ENCODE measurements around the gene DGKB.

Gene DGKB

GRCh38 chr7:14576578-14576977, 326.0 kb downstream of the DGKB start:
- no peak for TF ChIP-seq CTCF (IDR thresholded peaks at IDR 0.05; ENCODE audit: extremely low read depth, missing control alignments)
- no peak for DNase-seq (ENCODE audit: low spot score)

DNA sequence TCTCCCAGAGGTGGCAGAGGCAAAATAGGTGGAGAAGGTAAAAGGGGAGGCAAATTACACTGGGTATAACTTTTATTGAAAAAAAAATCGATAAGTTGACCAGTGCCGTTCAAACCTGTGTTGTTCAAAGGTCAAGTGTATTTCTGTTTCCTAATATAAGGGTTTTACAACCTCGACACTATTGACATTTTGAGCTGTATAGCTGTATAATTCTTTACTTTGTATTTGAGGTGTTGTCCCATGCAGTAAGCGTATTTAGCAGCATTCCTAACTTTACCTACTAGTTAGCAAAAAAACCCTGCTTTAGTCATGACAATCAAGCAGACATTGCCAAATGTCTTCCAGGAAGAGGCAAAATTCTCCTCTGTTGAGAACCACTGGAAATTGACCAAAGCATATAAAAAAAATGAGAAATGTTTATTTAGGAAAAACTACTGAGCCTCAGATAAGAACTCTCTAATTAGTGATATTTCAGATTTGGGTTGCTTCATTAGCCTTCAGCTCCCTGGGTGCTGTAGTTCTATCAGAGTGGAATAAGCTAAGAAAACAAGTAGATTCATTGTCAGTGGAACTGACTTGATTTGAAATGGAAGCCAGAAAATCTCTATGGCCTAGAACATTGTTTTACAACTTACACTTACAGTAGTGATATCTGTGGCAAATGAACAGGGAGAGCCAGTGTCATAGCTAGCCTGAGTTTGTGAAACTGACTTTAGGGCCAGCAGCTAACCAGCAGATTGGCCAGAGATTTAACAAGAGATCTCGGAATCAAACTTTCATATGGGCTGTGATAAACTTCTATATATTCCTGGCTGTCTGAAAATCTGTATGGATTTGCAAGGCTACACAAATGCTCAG, 331.6 kb downstream of the DGKB start:
- DNase-seq (ENCODE audit: low spot score), result no peak
- no peak for TF ChIP-seq CTCF (IDR thresholded peaks at IDR 0.05; ENCODE audit: extremely low read depth, missing control alignments)

DNA sequence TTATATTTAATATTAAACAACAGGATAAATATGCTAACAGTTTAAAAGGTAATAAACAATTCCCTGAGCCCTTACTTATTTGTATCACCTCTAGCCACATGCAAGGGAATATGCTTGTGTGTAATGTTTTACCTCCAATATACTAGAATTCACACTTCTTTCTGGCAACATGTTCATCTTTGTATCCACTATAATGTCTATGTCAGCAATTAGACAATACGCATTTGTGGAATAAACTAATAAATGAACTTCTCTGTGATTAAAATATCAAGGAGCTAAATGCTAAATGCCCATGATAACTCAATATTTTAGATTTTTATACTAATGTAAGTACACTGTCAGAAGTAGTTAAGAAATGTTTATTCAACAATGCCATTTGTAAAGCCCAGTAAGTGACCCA, 350.5 kb downstream of the DGKB start:
- no peak for DNase-seq (ENCODE audit: low spot score)
- no peak for TF ChIP-seq CTCF (IDR thresholded peaks at IDR 0.05; ENCODE audit: extremely low read depth, missing control alignments)

- DNase-seq (ENCODE audit: low spot score), result no peak
- TF ChIP-seq CTCF (IDR thresholded peaks at IDR 0.05; ENCODE audit: extremely low read depth, missing control alignments), result no peak
These were observed 351.2 kb downstream of the DGKB start for GRCh38 chr7:14551310-14551709.

GRCh38 chr7:14542624-14543023, 359.9 kb downstream of the DGKB start:
- no peak for DNase-seq (ENCODE audit: low spot score)
- TF ChIP-seq CTCF (IDR thresholded peaks at IDR 0.05; ENCODE audit: extremely low read depth, missing control alignments), result no peak

- no peak for TF ChIP-seq CTCF (IDR thresholded peaks at IDR 0.05; ENCODE audit: extremely low read depth, missing control alignments)
These were observed 381.4 kb downstream of the DGKB start for GRCh38 chr7:14521183-14521582.

GRCh38 chr7:14510268-14510667, 392.3 kb downstream of the DGKB start:
- no peak for TF ChIP-seq CTCF (IDR thresholded peaks at IDR 0.05; ENCODE audit: extremely low read depth, missing control alignments)
- DNase-seq (ENCODE audit: low spot score), result no peak

More at GRCh38 chr7:14521183-14521582, 381.4 kb downstream of the DGKB start:
- no peak for DNase-seq (ENCODE audit: low spot score)

All from GM20000 (cell line).